KOPT-K1 (cell line): ENCODE measurements around the gene HSF5.
"Not testable (repeated sequence)": the region's sequence is repeated elsewhere in the genome, so short reads cannot be mapped to it uniquely, and the experiment has no call there.

ENCODE experiments used
- H3K27ac ChIP-seq: fragments of 200-600 bp; sonication (generic); 2 replicates; pipeline ENCODE4 v1.5.1; 2016; ENCODE audit warnings: antibody characterized with exemption, mild to moderate bottlenecking, low read depth, low read length; ENCODE audit not compliant: poor library complexity, severe bottlenecking
- H3K36me3 ChIP-seq: fragments of 200-600 bp; sonication (generic); 2 replicates; pipeline ENCODE4 v1.5.1; 2017; ENCODE audit warnings: antibody characterized with exemption, mild to moderate bottlenecking, low read length, moderate library complexity; ENCODE audit not compliant: insufficient read depth
- H3K9me3 ChIP-seq: fragments of 200-600 bp; sonication (generic); 2 replicates; pipeline ENCODE4 v1.5.1; 2017; ENCODE audit warnings: antibody characterized with exemption, low read length, mild to moderate bottlenecking; ENCODE audit not compliant: insufficient read depth, poor library complexity, severe bottlenecking

Gene HSF5

DNA sequence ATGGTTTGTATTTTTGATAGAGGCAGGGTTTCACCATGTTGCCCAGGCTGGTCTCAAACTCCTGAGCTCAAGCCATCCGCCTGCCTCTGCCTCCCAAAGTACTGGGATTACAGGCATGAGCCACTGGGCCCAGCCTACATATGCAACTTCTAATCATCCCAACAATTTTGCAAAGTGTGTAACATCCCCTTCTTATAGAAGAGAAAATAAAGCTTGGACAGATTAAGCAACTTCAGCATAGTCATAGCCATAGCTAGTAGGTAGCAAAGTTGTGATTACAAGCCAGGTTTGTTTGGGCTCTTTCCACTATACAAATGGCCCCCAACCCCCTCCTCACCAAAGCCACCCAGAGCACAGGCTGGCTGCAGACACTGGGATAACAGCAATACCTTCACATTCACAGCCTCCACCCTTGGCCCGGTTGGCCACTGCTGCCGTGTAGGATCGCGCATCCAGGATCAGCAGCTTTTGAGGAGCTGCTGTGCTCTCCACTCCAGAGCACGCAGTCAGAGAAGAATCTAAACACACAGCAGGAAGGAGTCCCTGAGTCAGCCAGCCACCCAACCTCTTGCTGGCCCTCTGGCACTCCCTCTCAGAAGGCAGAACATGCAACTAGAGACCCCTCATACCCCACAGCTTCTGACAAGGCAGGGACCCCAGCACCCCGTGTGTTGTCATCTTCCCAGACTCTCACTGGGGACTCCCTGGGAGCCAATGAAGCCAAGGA, 18.3 kb upstream of the HSF5 start:
- Histone ChIP-seq H3K9me3 (no peaks in the 10 kb centered on the region), H3K27ac (no peak overlapping the region), H3K36me3 (peaks cover 100% of the 10 kb centered on the region)

DNA sequence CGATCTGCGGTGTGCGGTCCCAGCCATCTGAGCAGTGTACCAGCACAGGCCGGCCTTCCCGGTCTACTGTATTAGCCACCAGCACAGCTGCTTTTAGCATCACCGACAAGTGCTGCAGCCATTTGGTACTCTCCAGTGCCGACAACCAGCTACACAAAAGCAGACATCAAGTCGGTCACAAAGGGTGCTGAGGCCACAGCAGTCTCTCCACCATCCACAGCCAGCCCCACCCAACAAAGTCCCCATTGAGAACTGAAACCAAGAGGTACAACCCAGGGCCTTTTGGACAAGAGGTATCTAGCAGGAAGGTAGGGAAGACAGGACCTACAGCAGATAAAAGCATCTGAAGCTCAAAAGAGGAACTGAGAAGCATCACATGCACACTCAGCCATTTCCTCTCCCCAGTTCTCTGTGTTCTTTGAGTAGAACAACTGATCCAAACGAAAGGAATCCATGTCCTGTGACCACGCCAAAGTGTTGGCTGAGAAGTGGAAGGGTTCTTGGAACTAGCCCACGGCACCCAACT, 16.7 kb upstream of the HSF5 start:
- Histone ChIP-seq H3K27ac (no peak overlapping the region), H3K9me3 (no peaks in the 10 kb centered on the region), H3K36me3 (peaks cover 99% of the 10 kb centered on the region)

DNA sequence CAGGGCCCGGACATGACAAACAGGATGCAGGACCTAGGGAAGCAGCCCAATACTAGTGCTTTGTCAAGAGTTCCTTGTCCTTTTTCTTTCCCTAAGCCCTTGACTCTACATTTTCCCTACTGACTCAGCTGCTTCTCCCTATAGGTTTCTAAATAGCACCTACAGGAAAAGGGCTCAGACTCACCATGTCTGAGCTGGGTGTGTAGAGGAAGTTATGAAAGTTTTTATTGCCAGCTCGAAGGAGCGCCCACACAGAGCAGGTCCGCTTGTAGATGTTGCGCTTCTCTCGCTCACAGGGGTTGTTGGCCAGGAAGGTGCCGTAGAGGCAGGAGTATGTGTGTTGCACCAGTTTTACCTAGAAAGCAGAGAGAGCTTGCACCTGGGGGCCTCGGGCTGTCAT, 15.7 kb upstream of the HSF5 start:
- H3K36me3 ChIP-seq, result peaks cover 97% of the 10 kb centered on the region
- no peaks in the 10 kb centered on the region for H3K9me3 ChIP-seq
- H3K27ac ChIP-seq, result no peak overlapping the region

DNA sequence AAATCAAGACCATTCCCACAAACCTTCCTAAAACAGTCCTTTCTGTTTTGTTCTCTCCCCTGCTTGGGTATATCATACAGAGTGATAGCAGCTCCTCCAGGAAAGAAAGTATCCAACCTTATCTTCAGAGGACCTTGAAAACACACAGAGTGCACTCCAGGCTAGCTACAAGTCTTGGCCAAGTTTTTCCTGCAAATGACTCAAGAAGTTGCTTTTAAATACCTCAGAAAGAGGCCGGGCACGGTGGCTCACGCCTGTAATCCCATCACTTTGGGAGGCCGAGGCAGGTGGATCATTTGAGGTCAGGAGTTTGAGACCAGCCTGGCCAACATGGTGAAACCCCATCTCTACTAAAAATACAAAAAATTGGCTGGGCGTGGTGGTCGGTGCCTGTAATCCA, 14.9 kb upstream of the HSF5 start:
- H3K27ac ChIP-seq, H3K9me3 ChIP-seq: not testable (repeated sequence)
- H3K36me3 ChIP-seq, result peaks cover 96% of the 10 kb centered on the region

DNA sequence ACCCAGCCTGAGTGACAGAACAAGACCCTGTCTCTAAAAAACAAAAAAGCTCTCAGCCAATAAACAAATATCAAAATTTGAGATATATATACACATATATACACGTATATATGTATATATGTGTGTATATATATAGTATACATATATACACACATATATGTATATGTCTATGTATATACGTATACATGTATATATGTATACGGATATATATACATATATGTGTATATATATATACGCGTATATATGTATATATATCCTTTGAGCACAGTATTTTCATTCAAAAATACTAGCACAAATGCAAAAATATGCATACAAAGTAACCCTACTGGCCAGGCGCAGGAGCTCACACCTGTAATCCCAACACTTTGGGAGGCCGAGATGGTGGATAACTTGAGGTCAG, 13.2 kb upstream of the HSF5 start:
- Histone ChIP-seq H3K27ac (no peak overlapping the region), H3K9me3 (no peaks in the 10 kb centered on the region), H3K36me3 (peaks cover 96% of the 10 kb centered on the region)

DNA sequence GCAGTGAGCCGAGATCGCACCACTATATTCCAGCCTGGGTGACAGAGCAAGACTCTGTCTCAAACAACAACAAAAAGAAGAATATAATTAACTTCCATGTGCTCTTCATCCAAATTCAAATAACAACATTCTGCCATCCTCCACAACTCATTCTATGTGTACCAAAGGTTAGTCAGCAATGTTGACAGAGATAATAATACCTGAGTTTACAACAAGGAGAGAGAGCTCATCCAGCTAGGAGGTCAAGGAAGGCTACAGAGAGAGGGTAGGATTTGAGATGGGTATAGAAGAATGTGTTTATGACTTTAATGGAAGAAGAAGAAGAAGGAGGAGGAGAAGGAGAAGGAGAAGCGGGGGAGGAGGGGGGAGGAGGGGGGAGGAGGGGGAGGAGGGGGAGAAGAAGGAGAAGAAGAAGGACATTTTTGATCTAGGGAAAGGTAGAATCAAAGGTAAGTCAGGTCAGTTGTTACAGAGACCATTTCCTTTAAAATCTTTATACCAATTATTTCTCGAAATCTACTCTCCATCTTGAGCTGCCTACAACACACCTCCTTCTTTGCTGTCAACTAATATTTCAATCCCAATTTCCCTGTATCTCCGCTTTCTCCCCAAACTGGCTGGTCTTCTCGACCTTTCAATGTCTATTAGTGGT, 10.1 kb upstream of the HSF5 start:
- no peaks in the 10 kb centered on the region for H3K9me3 ChIP-seq
- no peak overlapping the region for H3K27ac ChIP-seq
- H3K36me3 ChIP-seq, result peaks cover 95% of the 10 kb centered on the region

DNA sequence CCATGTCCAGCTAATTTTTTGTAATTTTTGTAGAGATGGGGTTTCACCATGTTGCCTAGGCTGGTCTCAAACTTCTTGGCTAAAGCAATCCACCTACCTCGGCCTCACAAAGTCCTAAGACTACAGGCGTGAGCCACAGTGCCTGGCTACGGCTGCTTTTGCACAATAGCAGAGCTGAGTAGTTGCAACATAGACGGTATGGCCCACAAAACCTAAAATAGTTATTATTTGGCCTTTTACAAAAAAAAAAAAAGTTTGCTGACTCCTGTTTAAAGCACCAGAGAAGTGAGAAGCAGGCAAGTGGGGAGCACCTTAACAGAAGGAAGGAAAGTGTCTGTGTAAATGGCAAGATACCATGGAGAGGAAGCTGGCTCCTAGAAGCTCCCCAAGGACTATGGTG, 5.3 kb upstream of the HSF5 start:
- Histone ChIP-seq H3K9me3 (no peaks in the 10 kb centered on the region), H3K27ac (no peak overlapping the region), H3K36me3 (peaks cover 98% of the 10 kb centered on the region)

DNA sequence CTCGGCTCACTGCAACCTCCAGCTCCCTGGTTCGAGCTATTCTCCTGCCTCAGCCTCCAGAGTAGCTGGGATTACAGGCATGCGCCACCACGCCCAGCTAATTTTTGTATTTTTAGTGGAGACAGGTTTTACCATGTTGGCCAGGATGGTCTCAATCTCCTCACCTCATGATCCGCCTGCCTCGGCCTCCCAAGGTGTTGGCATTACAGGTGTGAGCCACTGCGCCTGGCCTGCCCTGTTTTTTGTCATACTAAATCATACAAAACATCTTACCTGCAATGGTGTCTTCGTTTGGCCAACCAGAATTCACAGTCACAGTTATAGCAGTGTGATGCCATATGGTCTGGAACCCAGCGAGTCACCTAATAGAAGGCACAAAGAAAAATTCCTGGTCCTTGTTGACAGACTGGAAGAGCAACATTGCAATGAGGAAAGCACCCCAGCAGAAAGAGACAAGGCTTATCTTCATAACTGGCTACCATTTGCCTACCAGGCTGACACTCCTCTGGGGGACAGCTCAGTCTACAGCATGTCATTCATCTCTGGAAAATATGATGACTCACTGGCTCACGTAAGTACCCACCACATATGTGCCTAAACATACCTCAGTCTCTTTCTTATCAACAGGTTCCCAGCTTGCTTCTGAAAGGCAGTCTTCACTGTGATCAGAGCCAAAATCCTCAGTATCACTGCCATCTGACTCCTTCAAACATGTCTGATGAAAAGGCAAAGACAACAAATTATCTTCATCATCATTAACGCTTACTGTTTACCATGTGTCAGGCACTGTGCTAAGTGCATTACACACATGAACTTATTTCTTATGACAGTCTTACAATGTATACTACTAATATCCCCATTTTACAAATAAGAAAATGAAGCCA, 4.3 kb upstream of the HSF5 start:
- no peak overlapping the region for H3K27ac ChIP-seq
- H3K36me3 ChIP-seq, result peaks cover 92% of the 10 kb centered on the region
- no peaks in the 10 kb centered on the region for H3K9me3 ChIP-seq

DNA sequence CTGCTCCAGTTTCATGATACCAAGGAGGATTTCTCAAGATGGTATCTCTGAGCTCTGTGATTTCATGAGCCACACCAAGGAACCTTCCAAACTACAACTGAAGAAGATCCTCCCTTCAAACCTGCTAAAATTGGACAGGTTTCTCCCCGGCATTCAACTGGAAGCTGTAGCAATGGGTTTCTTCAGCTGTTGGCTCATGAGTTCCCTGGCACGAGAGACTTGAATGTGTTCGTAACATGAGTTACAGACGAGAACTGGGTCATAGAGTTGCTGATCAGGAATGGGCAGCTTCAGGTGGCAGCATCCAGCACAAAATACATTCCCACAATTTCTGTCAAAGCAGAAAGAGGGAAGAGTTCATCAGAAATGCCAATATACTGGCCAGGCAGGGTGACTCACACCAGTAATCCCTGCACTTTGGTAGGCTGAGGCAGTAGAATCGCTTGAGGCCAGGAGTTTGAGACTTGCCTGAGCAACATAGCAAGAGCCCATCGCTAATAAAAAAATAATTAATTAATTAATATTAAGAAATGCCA, 3.4 kb upstream of the HSF5 start:
- Histone ChIP-seq H3K27ac (no peak overlapping the region), H3K9me3 (no peaks in the 10 kb centered on the region), H3K36me3 (peaks cover 87% of the 10 kb centered on the region)

DNA sequence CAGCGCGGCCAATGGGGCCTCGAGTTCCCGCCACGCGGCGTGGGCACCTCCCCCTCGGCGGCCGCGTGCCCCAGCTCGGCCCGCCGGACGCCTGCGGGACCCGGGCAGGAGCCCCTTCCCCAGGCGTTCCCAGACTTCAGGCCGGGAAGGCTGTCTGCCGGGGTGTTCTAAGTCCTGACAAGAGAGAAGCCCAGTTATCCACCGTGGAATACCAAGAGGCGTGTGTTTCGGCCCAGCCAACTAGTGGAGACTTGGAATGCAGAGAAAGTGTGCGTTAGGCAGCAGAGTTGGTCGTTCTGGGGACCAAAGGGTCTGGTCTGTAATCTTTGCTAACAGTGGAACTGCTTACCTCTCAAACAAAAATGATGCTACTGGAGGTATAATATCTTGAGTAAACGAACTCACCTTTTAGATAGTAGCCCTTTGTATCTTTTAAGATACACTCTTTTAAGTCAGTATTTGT, 251 bp upstream of the HSF5 start:
- Histone ChIP-seq H3K9me3 (no peaks in the 10 kb centered on the region), H3K27ac (no peak overlapping the region), H3K36me3 (peaks cover 57% of the 10 kb centered on the region)

DNA sequence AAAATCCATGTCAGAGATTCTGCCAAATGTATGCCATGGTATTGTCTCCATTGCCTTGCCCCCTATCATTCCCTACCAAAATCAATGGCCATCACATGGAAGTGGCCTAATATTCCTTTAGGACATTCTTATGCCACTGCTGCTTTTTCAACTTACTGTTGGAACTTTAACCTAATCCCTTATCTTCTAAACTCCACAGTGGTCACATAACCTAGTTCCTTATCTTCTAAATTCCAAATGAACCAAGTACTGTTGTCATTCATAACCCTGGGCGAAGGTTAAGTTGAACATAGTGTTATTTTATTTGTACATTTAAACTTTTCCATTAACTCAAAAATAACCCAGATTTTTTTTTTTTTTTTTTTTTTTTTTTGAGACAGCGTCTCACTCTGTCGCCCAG, 3.6 kb downstream of the HSF5 start:
- H3K9me3 ChIP-seq, result no peaks in the 10 kb centered on the region
- H3K36me3 ChIP-seq, result peaks cover 18% of the 10 kb centered on the region
- H3K27ac ChIP-seq, result no peak overlapping the region

DNA sequence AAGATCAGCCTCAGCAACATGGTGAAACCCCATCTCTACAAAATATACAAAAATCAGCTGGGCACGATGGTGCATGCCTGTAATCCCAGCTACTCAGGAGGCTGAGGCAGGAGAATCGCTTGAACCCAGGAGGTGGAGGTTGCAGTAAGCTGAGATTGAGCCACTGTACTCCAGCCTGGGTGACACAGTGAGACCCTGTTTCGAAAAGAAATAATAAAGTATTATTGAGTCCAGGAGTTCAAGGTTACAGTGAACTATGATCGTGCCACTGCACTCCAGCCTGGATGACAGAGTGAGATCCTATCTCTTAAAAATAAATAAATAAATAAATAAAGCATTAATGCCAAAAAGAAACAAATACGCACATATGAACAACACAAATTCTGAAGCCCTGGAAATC, 6.4 kb downstream of the HSF5 start:
- H3K9me3 ChIP-seq, H3K36me3 ChIP-seq, H3K27ac ChIP-seq: not testable (repeated sequence)

DNA sequence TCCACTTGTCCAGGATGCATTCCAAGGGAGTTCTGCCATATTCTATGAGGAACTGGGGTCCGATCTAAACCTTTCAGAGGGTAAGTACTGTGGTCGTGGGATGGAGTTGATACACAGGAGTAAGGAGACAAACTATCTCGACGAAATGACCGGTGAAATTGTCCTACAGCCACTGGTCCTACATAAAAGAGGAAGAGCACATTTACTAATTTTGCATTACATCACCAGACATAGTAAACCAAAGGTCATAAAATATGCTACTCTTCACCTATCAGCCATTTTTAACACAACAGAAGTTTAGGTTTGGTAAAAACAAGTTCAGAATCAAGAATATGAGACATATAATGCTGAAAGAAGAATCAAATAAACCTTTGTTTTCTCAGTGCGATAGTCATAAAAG, 8.1 kb downstream of the HSF5 start:
- H3K36me3 ChIP-seq, result no peaks in the 10 kb centered on the region
- H3K9me3 ChIP-seq, result no peaks in the 10 kb centered on the region
- no peak overlapping the region for H3K27ac ChIP-seq

DNA sequence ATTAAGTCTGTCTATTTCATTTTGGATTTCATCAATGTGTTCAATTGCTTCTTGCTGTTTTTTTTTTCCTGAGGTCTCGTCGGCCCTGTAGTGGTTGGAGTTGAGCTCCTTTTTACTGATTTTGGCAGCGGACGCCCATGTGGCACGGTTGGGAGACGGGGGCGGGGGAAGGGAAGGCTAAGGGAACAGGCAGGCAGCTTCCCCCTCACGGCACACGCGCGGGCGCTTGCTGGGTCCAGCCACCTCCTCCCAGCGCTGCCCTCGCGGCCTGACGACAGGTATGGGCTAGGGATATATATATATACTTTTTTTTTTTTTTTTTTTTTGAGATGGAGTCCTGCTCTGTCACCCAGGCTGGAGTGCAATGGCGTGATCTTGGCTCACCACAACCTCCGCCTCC, 11.4 kb downstream of the HSF5 start:
- no peak overlapping the region for H3K27ac ChIP-seq
- no peaks in the 10 kb centered on the region for H3K9me3 ChIP-seq
- H3K36me3 ChIP-seq, result no peaks in the 10 kb centered on the region

DNA sequence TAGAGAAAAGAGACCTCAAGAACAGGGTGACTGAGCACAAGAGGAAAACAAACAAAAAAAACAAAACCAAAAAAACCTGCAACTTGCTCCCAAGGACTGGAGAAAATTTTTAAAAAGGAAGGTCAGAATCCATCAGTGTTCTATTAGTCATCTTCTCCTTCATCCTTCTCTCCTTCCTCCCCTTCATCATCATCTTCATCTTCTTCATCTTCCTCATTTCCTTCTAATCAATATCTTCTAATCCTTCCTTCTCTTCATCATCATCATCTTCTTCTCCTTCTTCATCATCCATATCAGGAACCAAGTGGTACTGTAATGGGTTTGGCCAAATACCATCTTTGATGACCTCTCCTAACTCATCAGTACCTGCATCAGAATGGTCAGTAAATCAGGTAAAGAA, 12.2 kb downstream of the HSF5 start:
- Histone ChIP-seq H3K27ac (no peak overlapping the region), H3K9me3 (no peaks in the 10 kb centered on the region), H3K36me3 (no peaks in the 10 kb centered on the region)
